ENCODE results near the gene C10orf105. TPM values are rescaled to one million over a fixed set of nuclear protein-coding genes. Genes with fewer than 3 reads are reported as not detected.

Gene C10orf105
- total RNA-seq, 3 donors from 2014 or later (not counting 1 experiment from before 2014, with no cell fraction given): 0.14 to 0.52 (median 0.40) TPM

DNA sequence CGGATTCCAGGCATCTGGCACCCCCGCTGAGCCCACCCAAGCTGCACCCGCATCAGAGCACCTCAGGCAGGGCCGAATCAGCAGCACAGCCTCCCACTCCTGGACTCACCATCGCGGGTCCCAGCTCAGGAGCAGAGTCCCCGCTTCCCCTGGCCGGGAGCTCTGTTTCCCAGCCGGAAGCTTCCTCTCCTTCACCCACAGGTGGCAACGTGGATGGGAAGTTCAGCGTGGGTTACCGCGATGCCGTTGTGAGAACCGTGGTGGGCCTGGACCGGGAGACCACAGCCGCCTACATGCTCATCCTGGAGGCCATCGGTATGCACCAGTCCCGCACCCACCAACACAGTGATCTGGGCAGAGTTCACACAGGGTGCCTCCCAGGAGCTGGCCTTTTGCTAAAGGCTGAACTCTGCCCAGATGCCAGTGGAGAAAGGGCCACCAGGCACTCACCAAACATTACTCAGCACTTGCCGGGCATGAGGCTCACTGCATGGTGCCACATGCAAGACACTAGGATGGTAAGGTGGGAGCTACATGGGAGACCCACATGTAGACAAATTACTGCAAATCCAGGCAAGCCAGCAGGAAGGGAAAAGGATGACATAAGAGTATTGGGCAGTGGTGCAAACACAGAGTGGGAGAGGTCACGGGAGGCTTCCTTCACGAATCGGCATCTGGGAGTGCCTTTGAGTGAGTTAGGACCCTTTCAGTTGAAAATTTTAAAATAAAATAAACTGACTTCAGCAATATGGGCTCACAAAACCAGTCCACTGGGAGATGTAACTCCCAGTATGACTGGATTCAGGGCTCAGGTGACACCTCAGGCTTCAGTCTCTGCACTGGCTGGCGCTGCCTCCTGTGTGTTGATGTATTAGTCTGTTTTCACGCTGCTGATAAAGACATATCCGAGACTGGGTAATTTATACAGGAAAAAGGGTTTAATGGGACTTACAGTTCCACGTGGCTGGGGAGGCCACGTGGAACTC, 10.4 kb downstream of the C10orf105 start:
- Histone ChIP-seq H3K36me3 (ENCODE audit: control insufficient read depth, insufficient read depth, low read length) (no peaks in the 10 kb centered on the region), H3K4me3 (ENCODE audit: low read length) (no peak overlapping the region), H3K27ac (ENCODE audit: low read length) (no peak overlapping the region), H3K9me3 (ENCODE audit: control insufficient read depth, insufficient read depth, low read length) (no peaks in the 10 kb centered on the region), H3K4me1 (ENCODE audit: control insufficient read depth, insufficient read depth, low read length) (peaks cover 44% of the 10 kb centered on the region), H3K27me3 (ENCODE audit: control insufficient read depth, insufficient read depth, low read length) (no peaks in the 10 kb centered on the region)
- 79% methylated on average over 28 of the region's 28 CpGs for WGBS (ENCODE audit: insufficient coverage)
- no peaks in the 10 kb centered on the region for H3K27me3 Mint-ChIP-seq (ENCODE audit: low read depth in 2 of 2)
- H3K9me3 Mint-ChIP-seq: no peaks in the 10 kb centered on the region
- peaks cover 17 to 32% of the 10 kb centered on the region in 2 donors for H3K4me1 Mint-ChIP-seq
- TF ChIP-seq CTCF (IDR thresholded peaks at IDR 0.05): no peak
- intact Hi-C loops (cut with micrococcal nuclease): loop anchor here (1.0 to 5.0 kb wide), 3 partner anchors 45 to 392 kb away; partner anchors contain the start of gene SLC29A3
- no peaks in the 10 kb centered on the region for H3K36me3 Mint-ChIP-seq
- H3K27ac Mint-ChIP-seq: peak overlapping the region in 1 of 2 donors; percentile 44
- no peak for ATAC-seq
- H3K4me3 Mint-ChIP-seq: no peak overlapping the region
- DNase-seq: no peak

GRCh38 chr10:71708301-71708703, 11.3 kb downstream of the C10orf105 start:
- no peaks in the 10 kb centered on the region for H3K9me3 Mint-ChIP-seq
- H3K27me3 Mint-ChIP-seq (ENCODE audit: low read depth in 2 of 2): no peaks in the 10 kb centered on the region
- intact Hi-C loops (cut with micrococcal nuclease): loop anchor here (1.0 to 5.0 kb wide), 3 partner anchors 44 to 391 kb away; partner anchors contain the start of gene SLC29A3
- TF ChIP-seq CTCF (IDR thresholded peaks at IDR 0.05): peak; percentile 95
- 17% methylated on average over 10 of the region's 10 CpGs for WGBS (ENCODE audit: insufficient coverage)
- H3K4me1 ChIP-seq (ENCODE audit: control insufficient read depth, insufficient read depth, low read length): peaks cover 35% of the 10 kb centered on the region
- no peaks in the 10 kb centered on the region for H3K36me3 Mint-ChIP-seq
- DNase-seq (peak; percentile 62 to 80), ATAC-seq (peak; percentile 60 to 93 (median 90))
- peaks cover 8 to 23% of the 10 kb centered on the region in 2 donors for H3K4me1 Mint-ChIP-seq
- no peak overlapping the region for H3K27ac ChIP-seq (ENCODE audit: low read length)
- H3K9me3 ChIP-seq (ENCODE audit: control insufficient read depth, insufficient read depth, low read length): no peaks in the 10 kb centered on the region
- H3K27me3 ChIP-seq (ENCODE audit: control insufficient read depth, insufficient read depth, low read length): no peaks in the 10 kb centered on the region
- no peak overlapping the region for H3K4me3 ChIP-seq (ENCODE audit: low read length)
- H3K36me3 ChIP-seq (ENCODE audit: control insufficient read depth, insufficient read depth, low read length): no peaks in the 10 kb centered on the region
- no peak overlapping the region for H3K27ac Mint-ChIP-seq
- H3K4me3 Mint-ChIP-seq: no peak overlapping the region

DNA sequence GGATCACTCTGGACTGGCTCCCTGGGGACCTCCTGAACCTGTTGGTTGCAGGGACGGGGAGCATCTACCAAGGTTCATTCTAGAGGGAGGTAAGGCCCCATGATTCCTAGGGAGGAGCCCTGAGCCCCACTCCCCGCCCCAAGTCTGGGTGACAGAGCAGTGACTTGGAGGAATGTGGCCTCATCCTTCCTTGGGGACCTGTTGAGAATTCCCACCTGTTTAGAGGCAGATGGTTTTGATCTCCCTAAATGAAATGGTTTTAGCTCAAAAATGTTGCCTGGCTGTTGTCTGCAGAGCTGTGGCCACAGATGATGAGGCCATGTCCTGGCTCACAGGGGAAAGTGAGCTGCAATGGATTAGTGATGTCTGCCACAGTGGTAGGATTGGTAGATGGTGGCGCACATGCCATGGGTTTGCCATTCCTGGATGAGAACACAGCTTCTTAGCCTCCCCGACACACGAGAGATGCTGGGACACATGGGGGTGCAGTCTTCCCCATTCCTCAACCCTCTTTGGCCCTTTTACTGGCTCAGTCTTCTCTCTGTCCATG, 12.3 kb downstream of the C10orf105 start:
- peaks cover 0 to 2% of the 10 kb centered on the region in 2 donors for H3K27me3 Mint-ChIP-seq (ENCODE audit: low read depth in 2 of 2)

More for the DNA sequence above, 12.3 kb downstream of the C10orf105 start:
- H3K27ac Mint-ChIP-seq: peak overlapping the region in 1 of 2 donors; percentile 20
- H3K4me3 Mint-ChIP-seq: no peak overlapping the region
- TF ChIP-seq CTCF (IDR thresholded peaks at IDR 0.05): no peak
- no peaks in the 10 kb centered on the region for H3K36me3 Mint-ChIP-seq
- peaks cover 4 to 19% of the 10 kb centered on the region in 2 donors for H3K4me1 Mint-ChIP-seq
- Histone ChIP-seq H3K9me3 (ENCODE audit: control insufficient read depth, insufficient read depth, low read length) (no peaks in the 10 kb centered on the region), H3K36me3 (ENCODE audit: control insufficient read depth, insufficient read depth, low read length) (no peaks in the 10 kb centered on the region), H3K27ac (ENCODE audit: low read length) (no peak overlapping the region), H3K27me3 (ENCODE audit: control insufficient read depth, insufficient read depth, low read length) (no peaks in the 10 kb centered on the region), H3K4me3 (ENCODE audit: low read length) (no peak overlapping the region), H3K4me1 (ENCODE audit: control insufficient read depth, insufficient read depth, low read length) (peaks cover 25% of the 10 kb centered on the region)
- H3K9me3 Mint-ChIP-seq: no peaks in the 10 kb centered on the region
- ATAC-seq (no peak), DNase-seq (no peak)
- 96% methylated on average over 5 of the region's 5 CpGs for WGBS (ENCODE audit: insufficient coverage)
- intact Hi-C loops (cut with micrococcal nuclease): loop anchor here (5.0 kb wide), 1 partner anchor 390 kb away; the partner anchor contains the start of gene SLC29A3

All from natural killer cell (primary cell).